HG03460 (cell line): Measurements from ENCODE around the gene SETD1A.
"Not testable (repeated sequence)": the region's sequence is repeated elsewhere in the genome, so short reads cannot be mapped to it uniquely, and the experiment has no call there.

Experiments
- ATAC-seq: cut with Tn5 transposase; IDR thresholded peaks from one replicate; pipeline ENCODE4 v1.9.1; 2021; ENCODE audit not compliant: unreplicated experiment

SETD1A gene

GRCh38 chr16:30928390-30928789 lies 29.2 kb upstream of the SETD1A start:
- ATAC-seq, result no peak

- no peak for ATAC-seq
Measured at GRCh38 chr16:30929167-30929566, 28.4 kb upstream of the SETD1A start.

GRCh38 chr16:30930160-30930571 lies 27.4 kb upstream of the SETD1A start:
- no peak for ATAC-seq

GRCh38 chr16:30931068-30931650 lies 26.4 kb upstream of the SETD1A start:
- no peak for ATAC-seq

- no peak for ATAC-seq
Measured at GRCh38 chr16:30934827-30935557, 22.6 kb upstream of the SETD1A start.

GRCh38 chr16:30937692-30938091 lies 19.9 kb upstream of the SETD1A start:
- no peak for ATAC-seq

- not testable (repeated sequence) for ATAC-seq
Measured at GRCh38 chr16:30939571-30939970, 18.0 kb upstream of the SETD1A start.

- ATAC-seq, result peak; percentile 82
Measured at GRCh38 chr16:30941600-30942425, 15.7 kb upstream of the SETD1A start.

GRCh38 chr16:30942426-30942806 lies 15.1 kb upstream of the SETD1A start:
- ATAC-seq, result no peak

GRCh38 chr16:30944352-30944751 lies 13.2 kb upstream of the SETD1A start:
- ATAC-seq, result no peak

- ATAC-seq, result no peak
Measured at GRCh38 chr16:30946671-30947540, 10.6 kb upstream of the SETD1A start.

GRCh38 chr16:30947541-30947858 lies 10.1 kb upstream of the SETD1A start:
- no peak for ATAC-seq

- no peak for ATAC-seq
Measured at GRCh38 chr16:30947859-30948666, 9.5 kb upstream of the SETD1A start.

GRCh38 chr16:30948667-30949649 lies 8.6 kb upstream of the SETD1A start, which contains the start of gene ORAI3:
Gene ORAI3, plus strand, starts transcription at chr16:30949068. Its CDS starts 222 bp downstream, at chr16:30949290.
- ATAC-seq, result peak; percentile 71

GRCh38 chr16:30949650-30950515 lies 7.7 kb upstream of the SETD1A start:
- ATAC-seq, result peak; percentile 50

GRCh38 chr16:30950516-30951065 lies 7.0 kb upstream of the SETD1A start:
- no peak for ATAC-seq

GRCh38 chr16:30951193-30951592 lies 6.4 kb upstream of the SETD1A start:
- no peak for ATAC-seq

GRCh38 chr16:30951750-30952149 lies 5.8 kb upstream of the SETD1A start:
- no peak for ATAC-seq
